Activated CD4-positive, alpha-beta T cell treated with anti-CD3 and anti-CD28 coated beads, Interleukin-2, Interleukin-6, amounts not matched to agents 100 ng/mL and 50 ng/mL, durations not matched to agents 16 hours and 8 hours (primary cell): Measurements from ENCODE around the gene SEMA5A.

Experiments used
- DNase-seq: peaks from one replicate; pipeline ENCODE4 v3.0.0-alpha.2; 2020

The SEMA5A gene

DNA sequence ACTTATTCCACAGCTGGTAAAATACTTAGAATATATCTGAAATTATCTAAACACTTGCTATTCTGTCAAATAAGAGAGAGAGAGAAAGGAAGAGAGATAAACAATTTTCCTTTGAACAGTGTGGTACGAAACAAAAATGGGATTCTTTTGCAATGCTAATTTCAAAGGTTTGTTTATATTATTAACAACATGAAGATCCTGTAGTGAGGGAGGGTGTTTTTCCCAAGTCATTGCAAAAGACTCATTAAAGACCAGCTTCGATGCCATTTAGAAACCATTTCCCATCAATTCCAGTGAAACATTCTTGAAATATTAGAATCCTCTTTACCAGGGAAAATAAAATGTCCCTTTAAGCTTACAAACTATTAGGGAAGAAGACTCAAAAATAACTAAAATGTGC is 505.4 kb downstream of the SEMA5A start:
- no peak for DNase-seq

DNA sequence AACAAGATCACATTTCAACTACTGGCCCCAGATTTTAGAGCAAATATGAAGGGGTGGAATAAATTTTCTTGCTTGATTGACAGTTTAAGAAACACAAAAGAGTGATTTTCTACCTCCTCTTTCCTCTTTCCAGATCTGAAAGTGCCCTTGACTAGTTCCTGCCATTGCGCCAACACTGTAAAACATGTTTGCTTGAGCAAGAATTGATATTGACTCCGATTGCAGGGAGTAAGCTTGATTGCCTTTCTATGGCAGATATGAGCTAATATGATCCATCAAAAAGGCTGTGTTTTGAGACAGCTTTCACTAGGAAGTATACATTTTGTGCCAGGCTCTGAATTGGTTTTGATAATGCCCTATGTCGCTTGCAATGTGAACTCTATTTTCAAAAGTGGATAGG is 508.8 kb downstream of the SEMA5A start:
- no peak for DNase-seq

DNA sequence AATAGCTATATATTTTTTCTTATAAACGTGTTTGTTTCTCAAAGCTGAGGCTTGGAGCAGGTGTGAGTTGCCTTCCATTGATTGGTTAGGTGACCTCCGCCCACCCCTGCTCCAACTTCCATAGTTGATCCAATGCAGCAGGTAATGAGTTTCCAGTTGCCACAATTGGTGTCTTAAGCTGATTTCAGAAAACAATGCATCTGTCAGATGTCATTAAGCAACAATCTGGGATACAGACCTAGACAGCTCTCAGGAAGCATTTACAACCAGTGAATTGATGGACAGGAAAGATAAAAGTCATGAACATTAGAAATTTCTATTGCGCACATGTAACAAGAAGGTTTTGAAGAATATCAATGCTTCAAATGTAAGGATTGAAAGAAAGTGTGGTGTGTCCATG is 510.5 kb downstream of the SEMA5A start:
- DNase-seq, result no peak

DNA sequence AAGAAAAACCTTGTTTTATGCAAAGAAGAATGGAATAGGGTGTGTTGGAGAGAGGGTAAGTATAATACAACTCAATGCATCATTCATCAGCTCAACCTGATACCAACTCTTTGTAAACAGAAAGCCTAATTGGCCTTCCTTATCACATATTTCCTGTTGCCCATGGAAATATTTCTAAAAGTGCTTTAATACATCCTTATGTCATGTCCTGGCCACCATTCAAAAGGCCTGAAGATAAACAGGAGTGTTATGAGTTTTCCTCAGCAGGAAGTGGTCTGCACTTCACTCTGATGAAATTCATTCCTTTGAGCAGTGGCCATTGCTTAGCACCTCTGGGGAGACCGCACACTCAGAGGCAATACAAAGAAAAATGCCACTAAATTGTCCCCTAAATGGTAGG is 511.2 kb downstream of the SEMA5A start:
- DNase-seq, result no peak

DNA sequence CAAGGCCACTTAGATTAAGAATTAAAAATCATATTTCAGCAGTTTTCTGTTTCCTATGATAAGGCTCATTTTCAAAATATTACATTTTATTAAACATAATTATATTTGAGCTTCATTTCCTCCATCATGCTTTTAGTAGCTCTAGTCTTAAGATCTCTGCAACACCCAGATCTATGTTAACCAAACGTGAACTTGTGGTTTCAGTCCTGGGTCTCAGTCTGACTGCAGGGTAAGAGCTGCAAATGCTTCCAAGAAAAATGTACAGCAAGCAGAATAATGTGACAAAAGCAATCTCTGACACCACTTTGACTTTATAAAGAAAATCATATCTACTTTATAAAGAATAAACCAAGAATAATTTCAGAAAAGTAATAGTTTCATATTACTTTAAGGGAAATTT is 512.4 kb downstream of the SEMA5A start:
- no peak for DNase-seq

DNA sequence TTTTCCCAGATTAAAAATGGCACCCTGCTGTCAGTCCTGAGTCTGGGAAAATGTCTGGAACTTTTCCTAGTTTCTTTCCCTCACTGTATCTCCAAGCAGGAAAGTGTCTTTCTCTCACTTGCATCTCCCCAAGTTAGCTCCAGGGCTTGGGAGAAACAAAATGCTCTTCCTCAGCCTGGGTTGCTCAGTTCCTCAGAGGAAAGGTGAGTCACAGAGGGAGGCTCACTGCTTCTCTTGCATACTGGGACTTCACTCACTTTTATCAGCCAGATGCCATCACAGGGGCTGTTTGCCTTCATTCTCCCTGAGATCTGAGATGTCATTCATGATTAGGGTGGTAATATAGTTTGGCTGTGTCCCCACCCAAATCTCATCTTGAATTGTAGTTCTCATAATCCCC is 519.9 kb downstream of the SEMA5A start:
- DNase-seq, result no peak

DNA sequence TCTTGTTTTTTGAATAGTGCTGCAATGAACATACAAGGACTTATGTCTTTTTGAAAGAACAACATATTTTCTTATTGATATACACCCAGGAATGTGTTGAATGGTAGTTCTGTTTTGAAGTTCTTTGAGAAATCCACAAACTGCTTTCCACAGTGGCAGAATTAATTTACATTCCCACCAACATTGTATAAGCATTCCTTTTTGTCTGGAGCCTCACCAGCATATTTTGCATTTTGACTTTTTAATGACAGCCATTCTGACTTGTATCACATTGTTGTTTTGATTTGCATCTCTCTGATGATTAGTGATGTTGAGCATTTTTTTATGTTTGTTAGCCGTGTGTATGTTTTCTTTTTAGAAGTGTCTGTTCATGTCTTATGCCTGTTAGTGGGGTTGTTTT is 524.9 kb downstream of the SEMA5A start:
- no peak for DNase-seq

DNA sequence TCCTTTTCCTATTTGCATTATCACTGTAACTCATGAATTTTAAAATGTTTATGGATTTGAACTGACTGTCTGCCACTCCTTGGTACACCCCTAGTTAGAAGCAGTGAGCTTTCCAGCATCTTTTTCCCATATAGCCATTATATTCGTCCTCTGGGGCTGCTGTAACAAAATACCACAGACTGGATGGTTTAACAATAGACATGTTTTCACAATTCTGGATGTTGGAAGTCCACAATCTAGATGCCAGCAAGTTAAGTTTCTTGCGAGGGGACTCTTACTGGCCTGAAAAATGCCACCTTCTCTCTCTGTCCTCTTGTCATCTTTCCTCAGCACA is 530.0 kb downstream of the SEMA5A start:
- DNase-seq, result no peak

DNA sequence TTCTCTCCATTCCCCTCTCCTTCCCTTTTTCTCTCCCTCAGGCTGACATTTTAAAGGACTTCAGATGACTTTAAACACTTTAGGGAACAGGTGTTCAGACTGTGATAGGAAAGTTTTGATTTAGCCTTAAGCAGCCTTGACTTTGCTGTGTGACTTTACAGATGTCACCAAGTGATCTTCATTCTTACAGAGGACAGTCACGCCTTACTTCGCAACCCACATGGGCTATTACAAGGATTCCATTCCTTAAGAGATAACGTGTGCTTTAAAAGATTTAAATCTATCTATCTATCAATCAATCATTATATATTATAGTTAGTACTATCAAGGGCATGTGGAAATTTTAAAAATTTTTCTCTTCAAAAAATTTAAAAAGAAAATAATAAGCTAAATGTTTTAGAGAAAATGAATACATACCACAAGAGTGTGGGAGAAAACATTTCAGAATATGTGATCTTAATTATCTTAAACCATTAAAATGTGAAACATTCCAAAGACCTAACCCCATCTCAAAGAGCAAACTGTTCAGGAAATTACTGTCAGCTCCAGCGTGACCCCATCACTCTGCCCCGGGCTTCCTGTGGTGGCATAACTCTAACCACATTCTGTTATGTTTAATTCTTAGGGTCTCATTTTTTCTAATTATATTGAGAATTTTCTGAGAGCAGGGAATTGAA is 530.5 kb downstream of the SEMA5A start:
- DNase-seq, result no peak

DNA sequence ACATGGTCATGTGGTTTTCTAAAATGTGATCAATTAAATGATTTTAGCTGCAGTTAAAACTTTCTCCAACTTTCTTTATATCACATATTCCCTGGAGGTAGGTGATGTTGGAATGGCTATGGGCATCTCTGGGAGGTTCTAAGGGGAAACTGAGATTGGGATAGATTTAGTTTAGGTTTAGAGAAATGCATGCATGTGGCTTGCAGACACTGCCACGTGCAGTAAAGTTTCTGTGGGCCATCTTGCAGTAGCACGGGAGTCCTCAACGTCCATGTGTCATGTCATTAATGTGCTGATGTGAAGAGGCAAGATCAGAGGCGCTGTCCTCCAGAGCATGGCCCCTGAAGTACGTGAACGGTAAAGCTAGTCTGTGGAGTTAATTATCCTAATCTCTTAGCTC is 532.7 kb downstream of the SEMA5A start:
- no peak for DNase-seq

DNA sequence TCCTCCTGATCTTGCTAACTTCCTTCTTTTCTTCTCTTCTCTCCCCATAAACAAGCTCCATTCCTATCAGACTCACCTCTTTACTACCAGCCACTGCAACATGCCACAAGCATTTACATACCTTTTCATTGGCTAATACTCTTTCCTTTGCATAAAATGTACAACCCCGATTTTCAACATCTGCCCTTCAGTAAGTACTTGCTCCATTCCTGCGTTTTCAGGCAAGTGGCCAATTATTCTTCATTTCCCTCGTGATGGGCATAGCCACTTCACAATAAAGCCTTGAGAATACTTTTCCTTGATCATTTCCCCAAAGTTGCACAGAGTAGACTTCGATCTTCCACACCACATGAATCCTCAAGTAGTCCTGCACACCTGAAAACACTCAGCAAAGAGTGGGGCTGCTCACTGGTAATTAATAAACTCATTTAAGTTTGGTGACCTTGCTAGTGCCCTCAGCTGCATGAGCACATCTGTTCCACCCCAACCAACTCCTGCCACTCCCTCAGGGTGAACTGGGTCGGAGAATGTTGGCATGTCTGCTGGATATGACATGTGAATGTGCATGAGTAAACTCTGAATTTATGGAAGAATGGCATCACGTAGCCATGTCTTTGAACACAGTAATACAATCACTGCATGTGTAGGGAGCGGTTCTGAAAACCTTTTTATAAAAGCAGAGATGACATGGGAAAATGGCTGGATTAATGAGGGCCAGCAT is 535.8 kb downstream of the SEMA5A start:
- no peak for DNase-seq

DNA sequence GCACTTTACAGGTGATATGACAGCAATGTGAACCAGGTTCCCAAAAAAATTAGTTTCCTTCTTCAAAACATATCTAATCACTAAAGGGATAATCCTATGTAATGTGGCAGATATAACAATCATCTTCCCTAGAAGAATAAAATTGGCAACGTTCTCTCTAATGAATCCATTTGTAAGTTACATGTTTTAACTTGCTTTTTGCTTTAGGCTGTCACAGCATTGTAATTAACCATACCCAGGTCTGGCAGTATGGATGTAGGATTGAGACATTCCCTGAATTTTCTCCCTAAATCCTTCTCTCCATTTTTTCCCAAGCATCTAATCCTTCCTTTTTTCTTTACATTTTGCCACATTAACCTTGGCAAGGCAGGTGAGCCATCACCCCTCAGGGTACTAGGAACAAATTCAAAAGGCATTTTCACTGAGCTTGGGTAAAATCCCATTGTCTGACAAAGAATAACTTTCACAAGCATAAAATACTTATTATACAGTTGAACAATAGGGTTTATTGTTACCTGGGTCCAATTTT is 548.3 kb downstream of the SEMA5A start:
- DNase-seq, result no peak

DNA sequence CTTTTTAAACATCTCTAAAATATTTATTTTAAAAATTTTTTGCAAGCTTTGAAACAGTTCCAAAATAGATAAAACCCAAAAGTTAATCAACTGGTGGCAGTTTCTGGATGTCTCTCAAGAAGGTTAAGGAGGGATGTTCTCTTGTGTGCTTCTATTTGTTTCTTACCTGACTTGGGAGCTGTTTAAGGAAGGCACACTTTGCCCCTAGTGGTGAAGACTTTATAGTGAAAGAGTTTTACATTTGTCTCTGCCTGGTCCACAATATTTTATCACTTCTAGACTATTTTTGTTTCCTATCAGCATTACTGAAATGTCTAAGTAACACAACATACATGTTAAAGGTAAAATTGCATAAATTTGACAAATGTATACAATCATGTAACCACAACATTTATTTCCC is 552.8 kb downstream of the SEMA5A start:
- no peak for DNase-seq
